Lower lobe of right lung (tissue), 2 donors: ENCODE data around the gene PGS1. TPM values are rescaled to one million over a fixed set of nuclear protein-coding genes. Genes with fewer than 3 reads are reported as not detected.

Experiments used
- ATAC-seq, 2 donors: fragments of 200-7000 bp; cut with Tn5 transposase; one replicate each; pipeline ENCODE4 v1.9.1; 2020 to 2022; ENCODE audit warnings: mild to moderate bottlenecking in 2 of 2, moderate library complexity in 2 of 2
- DNase-seq: peaks from one replicate; pipeline ENCODE4 v3.0.0-alpha.2; 2020
- H3K27ac ChIP-seq: fragments of 200-600 bp; one replicate; pipeline ENCODE4 v1.8.0; 2022
- H3K27me3 ChIP-seq: fragments of 200-600 bp; one replicate; pipeline ENCODE4 v1.8.0; 2022; ENCODE audit warnings: low read depth
- H3K36me3 ChIP-seq: fragments of 200-600 bp; one replicate; pipeline ENCODE4 v1.8.0; 2022; ENCODE audit warnings: mild to moderate bottlenecking
- H3K4me1 ChIP-seq: fragments of 200-600 bp; one replicate; pipeline ENCODE4 v1.8.0; 2022
- H3K4me3 ChIP-seq: fragments of 200-600 bp; one replicate; pipeline ENCODE4 v1.8.0; 2022; ENCODE audit warnings: mild to moderate bottlenecking
- H3K9me3 ChIP-seq: fragments of 200-600 bp; one replicate; pipeline ENCODE4 v1.8.0; 2022
- intact Hi-C: fragments of 100-400 bp; cut with DNase I; formaldehyde crosslinking; loops from one replicate; pipeline ENCODE4 v1.11.0; 2022
- total RNA-seq: library from RNA; stranded (reverse); fragmentation: NEBNext Ultra II Directional; extraction: Animal tissue kit (Norgen Biotek cat#: 25700); gene quantifications from one replicate; pipeline ENCODE4 v1.2.1, GENCODE V29; 2021
- TF ChIP-seq, protein P1 (sequence below): fragments of 200-600 bp; IDR thresholded peaks from one replicate; pipeline ENCODE4 v1.8.0; 2022; ENCODE audit warnings: antibody characterized with exemption, mild to moderate bottlenecking
- donor health status: DM: no; HTN: yes; CAD: no; lungs with severe emphysema.

The PGS1 gene
- total RNA-seq, 1 donor from 2014 or later: 90.9 TPM

DNA sequence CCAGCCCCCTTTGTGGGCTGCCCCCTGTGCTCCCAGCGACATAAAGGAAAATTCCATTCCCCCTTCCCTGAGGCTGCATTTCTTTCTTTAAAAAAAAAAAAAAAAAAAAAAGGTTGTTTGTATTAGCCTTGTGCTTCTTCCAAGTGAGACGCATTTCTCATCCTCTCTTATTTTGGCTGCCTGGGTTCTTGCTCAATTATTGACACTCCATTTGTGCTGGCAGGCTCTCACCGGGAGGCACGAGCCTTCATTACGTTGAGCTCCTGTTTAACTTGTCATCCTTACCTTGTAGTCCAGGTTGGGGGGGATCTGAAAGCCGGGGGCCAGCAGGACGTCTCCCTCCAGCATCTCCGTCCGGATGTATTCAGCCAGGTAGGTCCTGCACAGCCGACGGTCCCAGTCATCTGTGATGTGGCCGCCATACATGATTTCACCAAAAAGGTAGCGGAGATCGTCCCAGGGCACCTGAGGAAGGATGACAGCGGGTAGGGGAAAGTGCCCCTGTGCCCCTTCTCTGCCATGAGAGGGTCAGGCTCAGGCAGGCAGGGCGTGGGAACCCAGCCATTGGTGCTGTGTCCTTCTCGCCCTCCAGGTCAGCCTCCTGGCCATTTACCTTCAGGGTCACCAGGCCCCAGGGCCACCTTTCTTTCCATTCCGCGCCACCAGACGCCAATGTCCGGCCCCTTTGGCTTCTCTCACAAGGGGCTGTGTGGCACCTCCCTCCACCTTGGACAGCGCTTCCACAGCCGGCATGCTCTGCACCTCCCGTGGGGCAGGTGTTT is 50.6 kb downstream of the PGS1 start:
- ATAC-seq (no peak), DNase-seq (no peak)
- H3K4me1 ChIP-seq: peaks cover 24% of the 10 kb centered on the region
- H3K36me3 ChIP-seq: peaks cover 62% of the 10 kb centered on the region
- H3K27ac ChIP-seq: no peak overlapping the region
- H3K4me3 ChIP-seq: no peak overlapping the region
- intact Hi-C loops: no loop called here
- no peaks in the 10 kb centered on the region for H3K27me3 ChIP-seq
- H3K9me3 ChIP-seq: no peaks in the 10 kb centered on the region
- TF ChIP-seq, protein P1, sequence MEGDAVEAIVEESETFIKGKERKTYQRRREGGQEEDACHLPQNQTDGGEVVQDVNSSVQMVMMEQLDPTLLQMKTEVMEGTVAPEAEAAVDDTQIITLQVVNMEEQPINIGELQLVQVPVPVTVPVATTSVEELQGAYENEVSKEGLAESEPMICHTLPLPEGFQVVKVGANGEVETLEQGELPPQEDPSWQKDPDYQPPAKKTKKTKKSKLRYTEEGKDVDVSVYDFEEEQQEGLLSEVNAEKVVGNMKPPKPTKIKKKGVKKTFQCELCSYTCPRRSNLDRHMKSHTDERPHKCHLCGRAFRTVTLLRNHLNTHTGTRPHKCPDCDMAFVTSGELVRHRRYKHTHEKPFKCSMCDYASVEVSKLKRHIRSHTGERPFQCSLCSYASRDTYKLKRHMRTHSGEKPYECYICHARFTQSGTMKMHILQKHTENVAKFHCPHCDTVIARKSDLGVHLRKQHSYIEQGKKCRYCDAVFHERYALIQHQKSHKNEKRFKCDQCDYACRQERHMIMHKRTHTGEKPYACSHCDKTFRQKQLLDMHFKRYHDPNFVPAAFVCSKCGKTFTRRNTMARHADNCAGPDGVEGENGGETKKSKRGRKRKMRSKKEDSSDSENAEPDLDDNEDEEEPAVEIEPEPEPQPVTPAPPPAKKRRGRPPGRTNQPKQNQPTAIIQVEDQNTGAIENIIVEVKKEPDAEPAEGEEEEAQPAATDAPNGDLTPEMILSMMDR: no peak

- H3K4me1 ChIP-seq: peaks cover 18% of the 10 kb centered on the region
- H3K9me3 ChIP-seq: no peaks in the 10 kb centered on the region
- TF ChIP-seq, protein P1: no peak
- H3K27me3 ChIP-seq: no peaks in the 10 kb centered on the region
- intact Hi-C loops: no loop called here
- H3K27ac ChIP-seq: no peak overlapping the region
- ATAC-seq: no peak
- no peak for DNase-seq
- H3K4me3 ChIP-seq: no peak overlapping the region
- peaks cover 56% of the 10 kb centered on the region for H3K36me3 ChIP-seq
These were observed 51.2 kb downstream of the PGS1 start for GRCh38 chr17:78429618-78429995.

GRCh38 chr17:78430892-78431691 is 52.6 kb downstream of the PGS1 start:
- H3K9me3 ChIP-seq: no peaks in the 10 kb centered on the region
- H3K4me3 ChIP-seq: no peak overlapping the region
- DNase-seq (no peak), ATAC-seq (no peak)
- TF ChIP-seq, protein P1: no peak
- peaks cover 3% of the 10 kb centered on the region for H3K4me1 ChIP-seq
- peaks cover 41% of the 10 kb centered on the region for H3K36me3 ChIP-seq
- H3K27ac ChIP-seq: no peak overlapping the region
- no peaks in the 10 kb centered on the region for H3K27me3 ChIP-seq
- intact Hi-C loops: no loop called here

DNA sequence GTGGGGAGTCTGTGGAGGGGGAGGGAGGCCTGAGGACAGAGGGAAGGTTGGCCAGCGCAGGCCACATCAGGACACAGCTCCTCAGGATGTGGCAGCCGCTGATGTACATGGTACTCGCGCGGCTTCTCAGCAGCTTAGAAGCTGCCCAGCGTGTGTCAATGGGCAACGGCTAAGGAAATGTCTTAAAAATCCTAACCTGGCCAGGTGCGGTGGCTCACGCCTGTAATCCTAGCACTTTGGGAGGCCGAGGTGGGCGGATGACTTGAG is 53.2 kb downstream of the PGS1 start:
- intact Hi-C loops: no loop called here
- TF ChIP-seq, protein P1: no peak
- Histone ChIP-seq H3K4me3 (no peak overlapping the region), H3K27me3 (no peaks in the 10 kb centered on the region), H3K4me1 (no peaks in the 10 kb centered on the region), H3K9me3 (no peaks in the 10 kb centered on the region), H3K27ac (no peak overlapping the region), H3K36me3 (peaks cover 36% of the 10 kb centered on the region)
- ATAC-seq (no peak), DNase-seq (no peak)

GRCh38 chr17:78432226-78433012 is 54.0 kb downstream of the PGS1 start:
- Histone ChIP-seq H3K27me3 (no peaks in the 10 kb centered on the region), H3K27ac (no peak overlapping the region), H3K4me1 (no peaks in the 10 kb centered on the region), H3K9me3 (no peaks in the 10 kb centered on the region), H3K4me3 (no peak overlapping the region), H3K36me3 (peaks cover 28% of the 10 kb centered on the region)
- intact Hi-C loops: no loop called here
- DNase-seq: no peak
- TF ChIP-seq, protein P1: no peak
- peak in 1 of 2 donors; percentile 5 for ATAC-seq
